HG03432 (cell line): ENCODE data around the gene ASB18.

ENCODE experiments used
- ATAC-seq: cut with Tn5 transposase; IDR thresholded peaks from one replicate; pipeline ENCODE4 v1.9.1; 2021; ENCODE audit warnings: mild to moderate bottlenecking, moderate library complexity; ENCODE audit not compliant: unreplicated experiment

ASB18 gene

GRCh38 chr2:236176417-236176816 lies 87.8 kb downstream of the ASB18 start:
- ATAC-seq, result no peak

GRCh38 chr2:236175548-236176150 lies 88.6 kb downstream of the ASB18 start:
- ATAC-seq, result no peak

GRCh38 chr2:236173729-236174607 lies 90.2 kb downstream of the ASB18 start:
- no peak for ATAC-seq

- no peak for ATAC-seq
Observed at GRCh38 chr2:236173036-236173728, 91.0 kb downstream of the ASB18 start.

- ATAC-seq, result no peak
Observed at GRCh38 chr2:236172255-236173035, 91.8 kb downstream of the ASB18 start.

GRCh38 chr2:236171680-236172254 lies 92.4 kb downstream of the ASB18 start:
- no peak for ATAC-seq

- no peak for ATAC-seq
Observed at GRCh38 chr2:236171181-236171679, 93.0 kb downstream of the ASB18 start.

- ATAC-seq, result no peak
Observed at GRCh38 chr2:236170590-236171165, 93.5 kb downstream of the ASB18 start.

GRCh38 chr2:236169741-236170589 lies 94.2 kb downstream of the ASB18 start:
- ATAC-seq, result no peak

GRCh38 chr2:236169151-236169721 lies 95.0 kb downstream of the ASB18 start:
- no peak for ATAC-seq

- no peak for ATAC-seq
Observed at GRCh38 chr2:236168110-236169080, 95.8 kb downstream of the ASB18 start, which contains the start of gene GBX2. Gene GBX2, minus strand, starts transcription at chr2:236168386. Its CDS starts 415 bp downstream, at chr2:236167971.

GRCh38 chr2:236167297-236168109 lies 96.7 kb downstream of the ASB18 start:
- no peak for ATAC-seq

- ATAC-seq, result no peak
Observed at GRCh38 chr2:236166796-236167296, 97.4 kb downstream of the ASB18 start.

GRCh38 chr2:236165842-236166795 lies 98.1 kb downstream of the ASB18 start:
- no peak for ATAC-seq
